WI38 (cell line): ENCODE data around the gene UTS2R.

Source experiments
- H3K4me3 ChIP-seq: 2 replicates; pipeline ENCODE4 v1.5.1; 2011; ENCODE audit warnings: low read depth, mild to moderate bottlenecking, control low read depth, low read length
- TF ChIP-seq, protein P1 (sequence below): IDR thresholded peaks from 2 replicates; pipeline ENCODE4 v1.5.1; 2012; ENCODE audit warnings: low read depth, mild to moderate bottlenecking, control low read depth, low read length

Gene UTS2R

DNA sequence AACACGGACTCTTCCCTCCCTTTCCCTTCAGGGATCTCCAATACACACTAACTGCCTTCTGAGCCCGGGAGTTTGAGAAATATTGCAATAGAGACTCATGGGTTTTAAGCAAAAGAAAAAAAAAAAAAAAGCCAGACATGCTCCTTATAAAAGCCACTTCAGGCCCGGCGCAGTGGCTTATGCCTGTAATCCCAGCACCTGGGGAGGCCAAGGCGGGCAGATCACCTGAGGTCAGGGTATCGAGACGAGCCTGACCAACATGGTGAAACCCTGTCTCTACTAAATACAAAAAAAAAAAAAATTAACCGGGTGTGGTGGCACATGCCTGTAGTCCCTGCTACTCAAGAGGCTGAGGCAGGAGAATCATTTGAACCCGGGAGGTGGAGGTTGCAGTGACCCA lies 44.2 kb downstream of the UTS2R start:
- no peak overlapping the region for H3K4me3 ChIP-seq
- TF ChIP-seq, protein P1, sequence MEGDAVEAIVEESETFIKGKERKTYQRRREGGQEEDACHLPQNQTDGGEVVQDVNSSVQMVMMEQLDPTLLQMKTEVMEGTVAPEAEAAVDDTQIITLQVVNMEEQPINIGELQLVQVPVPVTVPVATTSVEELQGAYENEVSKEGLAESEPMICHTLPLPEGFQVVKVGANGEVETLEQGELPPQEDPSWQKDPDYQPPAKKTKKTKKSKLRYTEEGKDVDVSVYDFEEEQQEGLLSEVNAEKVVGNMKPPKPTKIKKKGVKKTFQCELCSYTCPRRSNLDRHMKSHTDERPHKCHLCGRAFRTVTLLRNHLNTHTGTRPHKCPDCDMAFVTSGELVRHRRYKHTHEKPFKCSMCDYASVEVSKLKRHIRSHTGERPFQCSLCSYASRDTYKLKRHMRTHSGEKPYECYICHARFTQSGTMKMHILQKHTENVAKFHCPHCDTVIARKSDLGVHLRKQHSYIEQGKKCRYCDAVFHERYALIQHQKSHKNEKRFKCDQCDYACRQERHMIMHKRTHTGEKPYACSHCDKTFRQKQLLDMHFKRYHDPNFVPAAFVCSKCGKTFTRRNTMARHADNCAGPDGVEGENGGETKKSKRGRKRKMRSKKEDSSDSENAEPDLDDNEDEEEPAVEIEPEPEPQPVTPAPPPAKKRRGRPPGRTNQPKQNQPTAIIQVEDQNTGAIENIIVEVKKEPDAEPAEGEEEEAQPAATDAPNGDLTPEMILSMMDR: no peak

DNA sequence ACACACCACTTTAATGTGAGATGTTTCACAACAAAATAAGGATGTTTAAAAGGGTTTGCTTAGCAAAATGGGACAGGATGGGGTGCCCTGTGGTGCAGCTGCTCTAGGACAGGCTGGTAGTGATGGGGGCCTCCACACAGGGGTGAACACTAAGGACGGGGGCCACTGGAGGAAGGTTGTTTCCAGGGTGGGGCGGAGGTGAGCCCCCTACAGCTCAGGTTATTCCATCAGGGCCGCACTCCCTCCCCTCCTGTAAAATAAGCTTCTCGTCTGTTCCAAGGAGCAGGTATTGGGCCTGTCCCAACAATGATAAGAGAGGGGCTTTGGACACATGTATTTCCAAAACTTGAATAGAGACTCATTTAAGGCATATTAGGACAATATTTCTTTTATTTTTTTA lies 44.7 kb downstream of the UTS2R start:
- no peak overlapping the region for H3K4me3 ChIP-seq
- TF ChIP-seq, protein P1: no peak

DNA sequence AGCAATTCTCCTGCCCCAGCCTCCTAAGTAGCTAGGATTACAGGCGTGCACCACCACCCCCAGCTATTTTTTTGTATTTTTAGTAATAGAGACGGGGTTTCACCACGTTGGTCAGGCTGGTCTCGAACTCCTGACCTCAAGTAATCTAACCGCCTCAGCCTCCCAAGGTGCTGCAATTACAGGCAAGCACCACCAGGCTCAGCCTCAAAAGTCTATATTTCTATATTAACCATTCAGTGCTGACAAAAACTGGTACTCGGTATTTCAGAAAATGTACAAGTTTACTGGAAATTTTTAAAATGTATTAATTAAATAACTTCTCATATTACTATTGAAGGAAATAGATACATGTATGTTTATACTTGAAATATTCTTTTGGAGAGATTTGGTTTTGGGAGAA lies 45.2 kb downstream of the UTS2R start:
- H3K4me3 ChIP-seq: no peak overlapping the region
- TF ChIP-seq, protein P1: no peak

DNA sequence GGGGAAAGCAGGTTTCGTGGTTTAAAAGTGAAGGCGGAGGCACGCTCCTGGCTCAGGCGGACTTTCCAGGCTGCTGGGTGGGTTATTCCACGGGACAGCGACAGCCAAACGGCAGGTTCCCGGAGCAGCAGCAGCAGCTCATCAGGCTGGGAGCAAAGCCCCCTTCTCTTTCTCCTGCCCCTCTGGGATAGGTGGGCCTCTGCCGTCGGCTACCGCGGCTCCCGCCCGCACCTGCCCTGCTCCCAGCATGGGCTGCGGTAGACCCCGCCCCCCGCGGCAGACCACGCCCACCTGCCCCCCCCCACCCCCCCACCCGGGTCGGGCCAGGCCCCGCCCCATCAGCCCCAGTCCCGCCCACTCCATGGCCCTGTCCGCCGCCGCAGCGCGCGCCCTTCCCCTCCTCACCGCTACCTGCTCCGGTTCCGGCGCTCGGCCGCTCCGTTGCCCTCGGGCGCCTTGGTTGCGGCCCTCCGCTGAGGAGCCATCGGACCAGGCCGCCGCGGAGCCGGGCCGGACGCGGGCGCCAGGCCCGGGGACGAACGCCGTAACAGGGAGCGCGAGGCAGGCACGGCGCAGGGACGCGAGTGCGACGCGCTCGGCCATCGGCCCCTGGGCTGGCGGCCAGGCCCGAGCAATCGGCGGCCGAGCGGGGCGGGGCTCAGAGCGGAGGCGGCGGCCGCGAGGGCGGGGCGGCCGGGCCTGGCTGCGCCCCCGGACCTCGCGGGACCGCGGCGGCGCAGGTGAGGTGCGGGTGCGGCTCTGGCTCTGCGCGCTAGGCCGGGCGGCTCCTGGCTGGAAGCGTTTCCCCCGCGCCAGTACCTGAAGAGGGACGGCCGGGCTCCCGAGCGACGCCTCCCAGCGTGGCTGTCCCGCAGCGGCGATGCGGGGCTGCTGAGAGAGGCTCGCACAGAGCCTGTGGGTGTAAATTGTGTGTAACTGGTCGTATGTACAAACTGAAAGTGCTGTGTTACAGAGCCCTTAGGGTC lies 46.7 kb downstream of the UTS2R start, which contains the start of the genes HEXD and OGFOD3:
TSS of gene HEXD (plus strand) at position 347 of the 986 bp plus-strand sequence. CDS start 1,453 bp downstream, outside the sequence.
TSS of gene OGFOD3 (minus strand) at position 586 of the 986 bp plus-strand sequence. CDS start at position 485, 101 bp downstream.
- H3K4me3 ChIP-seq: peak within 1 kb of the TSS; percentile 85
- TF ChIP-seq, protein P1: no peak

DNA sequence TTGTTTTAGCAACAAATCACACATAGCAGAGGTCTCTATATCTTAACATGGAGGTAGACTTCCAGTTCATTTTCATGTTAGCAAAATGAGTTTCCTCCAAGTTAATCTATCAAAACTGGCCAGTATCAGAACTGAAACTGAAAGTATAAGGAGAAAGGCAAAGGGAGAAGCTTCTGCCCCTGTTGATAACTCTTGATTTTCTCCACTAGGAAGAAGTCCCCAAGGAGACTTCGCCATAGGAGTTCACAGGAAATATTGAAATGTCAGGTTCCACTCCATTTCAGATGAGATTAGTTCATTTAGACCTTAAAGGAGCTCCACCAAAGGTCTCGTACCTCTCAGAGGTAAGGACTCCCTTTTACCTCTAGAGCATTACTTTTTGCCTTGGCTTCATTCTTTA lies 48.0 kb downstream of the UTS2R start:
- TF ChIP-seq, protein P1: no peak
- H3K4me3 ChIP-seq: peak overlapping the region; percentile 85

DNA sequence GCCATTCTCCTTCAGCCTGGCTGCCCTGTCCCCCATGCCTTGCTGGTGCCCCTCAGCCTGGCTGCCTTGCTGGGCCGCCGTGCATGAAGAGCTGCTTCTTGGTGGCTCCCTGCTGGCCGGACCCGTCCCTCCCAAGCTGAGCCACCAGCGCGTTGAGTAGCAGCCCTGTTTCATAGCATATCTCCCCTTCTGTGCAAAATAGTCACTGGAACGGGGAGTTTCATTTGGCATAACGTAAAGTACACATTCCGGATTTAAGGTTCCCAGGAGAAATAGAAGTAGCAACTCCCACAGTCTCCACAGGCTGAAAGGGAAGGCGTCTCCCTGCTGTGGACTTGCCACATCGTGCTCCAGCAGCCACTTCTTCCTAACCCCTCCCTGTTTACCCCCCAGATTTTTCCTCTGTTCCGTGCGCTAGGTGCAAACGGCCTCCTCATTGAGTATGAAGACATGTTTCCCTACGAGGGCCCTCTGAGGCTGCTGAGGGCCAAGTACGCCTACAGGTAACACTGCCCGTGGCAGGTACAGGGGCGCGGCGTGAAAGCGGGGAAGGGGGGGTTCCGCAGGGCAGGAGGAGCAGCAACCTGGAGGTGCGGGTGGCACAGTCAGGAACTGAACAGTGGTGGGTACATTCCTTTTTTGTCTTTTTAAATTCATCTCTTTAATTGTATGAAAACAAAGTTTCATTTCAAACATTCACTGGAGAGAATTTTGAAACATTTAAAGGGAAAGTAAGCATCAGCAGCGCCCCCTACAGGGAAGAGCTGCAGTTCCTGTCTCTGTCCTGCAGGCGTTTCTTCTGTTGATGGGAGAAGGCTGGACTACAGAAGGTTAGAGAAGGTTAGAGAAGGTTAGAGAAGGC lies 52.7 kb downstream of the UTS2R start:
- H3K4me3 ChIP-seq: no peak overlapping the region
- TF ChIP-seq, protein P1: peak; percentile 86
